ENCODE measurements around the gene PRICKLE2. TPM values are rescaled to one million over a fixed set of nuclear protein-coding genes. Genes with fewer than 3 reads are reported as not detected.

PRICKLE2 gene
- total RNA-seq, 1 experiment from 2014 or later: 5.6 TPM

DNA sequence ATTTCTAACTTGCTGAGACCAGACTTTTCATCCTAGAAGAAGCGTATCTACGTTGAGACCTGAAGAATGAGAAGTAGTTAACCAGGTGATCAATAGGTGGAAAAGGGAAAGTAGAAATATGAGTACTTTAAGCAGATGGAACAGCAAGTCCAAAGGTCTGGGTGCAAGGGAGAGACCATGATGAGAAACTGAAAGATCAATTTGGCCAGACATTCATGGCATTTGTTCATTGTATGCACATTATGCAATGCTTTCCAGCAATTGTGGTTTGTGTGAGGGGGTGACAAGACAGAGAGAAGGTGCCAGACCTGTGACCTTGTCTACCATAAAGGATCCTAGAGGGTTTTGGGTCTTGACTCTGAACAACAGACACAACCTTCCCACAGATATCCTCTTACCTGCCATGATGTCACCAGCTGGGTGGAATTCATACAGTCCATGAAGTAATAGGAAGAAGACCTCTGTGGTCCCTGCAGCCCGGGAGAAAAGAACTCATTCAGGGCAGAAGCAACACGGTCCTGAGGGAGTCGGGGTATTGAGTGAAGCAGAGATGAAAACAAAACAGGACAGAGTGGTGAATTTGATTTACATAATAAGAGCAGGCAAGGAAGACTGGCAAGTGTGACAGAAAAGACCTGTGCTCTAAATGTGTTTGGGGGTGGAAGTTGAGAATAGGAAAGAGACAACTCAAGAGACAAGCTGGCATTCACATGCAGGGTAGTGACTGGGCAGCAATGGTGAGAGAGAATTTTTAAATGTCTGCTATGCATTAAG, 138.6 kb downstream of the PRICKLE2 start (continued):
- TF ChIP-seq, protein P1, sequence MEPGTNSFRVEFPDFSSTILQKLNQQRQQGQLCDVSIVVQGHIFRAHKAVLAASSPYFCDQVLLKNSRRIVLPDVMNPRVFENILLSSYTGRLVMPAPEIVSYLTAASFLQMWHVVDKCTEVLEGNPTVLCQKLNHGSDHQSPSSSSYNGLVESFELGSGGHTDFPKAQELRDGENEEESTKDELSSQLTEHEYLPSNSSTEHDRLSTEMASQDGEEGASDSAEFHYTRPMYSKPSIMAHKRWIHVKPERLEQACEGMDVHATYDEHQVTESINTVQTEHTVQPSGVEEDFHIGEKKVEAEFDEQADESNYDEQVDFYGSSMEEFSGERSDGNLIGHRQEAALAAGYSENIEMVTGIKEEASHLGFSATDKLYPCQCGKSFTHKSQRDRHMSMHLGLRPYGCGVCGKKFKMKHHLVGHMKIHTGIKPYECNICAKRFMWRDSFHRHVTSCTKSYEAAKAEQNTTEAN (CRISPR knock-in tag; IDR thresholded peaks at IDR 0.05): no peak
- TF ChIP-seq IRF2 (CRISPR knock-in tag; IDR thresholded peaks at IDR 0.05; ENCODE audit: borderline replicate concordance, low read depth) (no peak), ZNF317 (CRISPR knock-in tag; IDR thresholded peaks at IDR 0.05; ENCODE audit: borderline replicate concordance, low read depth) (no peak), ZNF263 (CRISPR knock-in tag; IDR thresholded peaks at IDR 0.05; ENCODE audit: low read depth) (no peak), NFE2L1 (CRISPR knock-in tag; IDR thresholded peaks at IDR 0.05) (no peak), FOXP1 (CRISPR knock-in tag; IDR thresholded peaks at IDR 0.05; ENCODE audit: borderline replicate concordance) (no peak)
- TF ChIP-seq, protein P2, sequence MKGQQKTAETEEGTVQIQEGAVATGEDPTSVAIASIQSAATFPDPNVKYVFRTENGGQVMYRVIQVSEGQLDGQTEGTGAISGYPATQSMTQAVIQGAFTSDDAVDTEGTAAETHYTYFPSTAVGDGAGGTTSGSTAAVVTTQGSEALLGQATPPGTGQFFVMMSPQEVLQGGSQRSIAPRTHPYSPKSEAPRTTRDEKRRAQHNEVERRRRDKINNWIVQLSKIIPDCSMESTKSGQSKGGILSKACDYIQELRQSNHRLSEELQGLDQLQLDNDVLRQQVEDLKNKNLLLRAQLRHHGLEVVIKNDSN (CRISPR knock-in tag; IDR thresholded peaks at IDR 0.05): no peak
- TF ChIP-seq, protein P3, sequence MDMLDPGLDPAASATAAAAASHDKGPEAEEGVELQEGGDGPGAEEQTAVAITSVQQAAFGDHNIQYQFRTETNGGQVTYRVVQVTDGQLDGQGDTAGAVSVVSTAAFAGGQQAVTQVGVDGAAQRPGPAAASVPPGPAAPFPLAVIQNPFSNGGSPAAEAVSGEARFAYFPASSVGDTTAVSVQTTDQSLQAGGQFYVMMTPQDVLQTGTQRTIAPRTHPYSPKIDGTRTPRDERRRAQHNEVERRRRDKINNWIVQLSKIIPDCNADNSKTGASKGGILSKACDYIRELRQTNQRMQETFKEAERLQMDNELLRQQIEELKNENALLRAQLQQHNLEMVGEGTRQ (CRISPR knock-in tag; IDR thresholded peaks at IDR 0.05): no peak
- TF ChIP-seq, protein P4, sequence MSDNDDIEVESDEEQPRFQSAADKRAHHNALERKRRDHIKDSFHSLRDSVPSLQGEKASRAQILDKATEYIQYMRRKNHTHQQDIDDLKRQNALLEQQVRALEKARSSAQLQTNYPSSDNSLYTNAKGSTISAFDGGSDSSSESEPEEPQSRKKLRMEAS (CRISPR knock-in tag; IDR thresholded peaks at IDR 0.05): no peak

DNA sequence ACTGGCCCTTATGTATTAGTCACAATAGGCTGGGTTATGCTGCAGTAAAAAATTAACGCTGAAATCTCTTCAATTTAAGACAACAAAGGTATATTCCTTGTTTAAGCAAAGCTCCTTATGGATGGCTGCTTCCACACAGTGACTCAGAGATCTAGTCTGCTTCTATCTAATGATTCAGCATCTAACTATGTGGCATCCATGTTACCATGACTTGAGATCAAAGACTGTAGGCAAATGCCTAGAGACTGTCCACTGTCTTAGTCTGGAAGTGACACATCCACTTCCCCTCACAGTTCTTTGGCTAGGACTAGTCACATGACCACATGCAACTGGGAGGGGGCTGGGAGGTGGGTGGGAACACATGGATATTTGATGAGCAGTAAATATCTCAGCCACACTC, 140.6 kb downstream of the PRICKLE2 start:
- peaks cover 9% of the 10 kb centered on the region for H3K9me3 Mint-ChIP-seq
- ChIA-PET POLR2A (no interaction called here), CTCF (no interaction called here)
- TF ChIP-seq, protein P3 (CRISPR knock-in tag; IDR thresholded peaks at IDR 0.05): peak; percentile 61
- no peak for TF ChIP-seq GRHL2 (CRISPR knock-in tag; IDR thresholded peaks at IDR 0.05; ENCODE audit: insufficient replicate concordance, severe bottlenecking)
- TF ChIP-seq EMX1 (CRISPR knock-in tag; IDR thresholded peaks at IDR 0.05): no peak
- TF ChIP-seq NFATC4 (CRISPR knock-in tag; IDR thresholded peaks at IDR 0.05): no peak
- TF ChIP-seq, protein P1 (CRISPR knock-in tag; IDR thresholded peaks at IDR 0.05): no peak
- H3K4me1 Mint-ChIP-seq: peaks cover 40% of the 10 kb centered on the region
- no peaks in the 10 kb centered on the region for H3K36me3 Mint-ChIP-seq
- no peaks in the 10 kb centered on the region; the same call in 1 of the 2 replicates for H3K27me3 Mint-ChIP-seq (ENCODE audit: low read depth)
- H3K27ac Mint-ChIP-seq: no peak overlapping the region
- ATAC-seq: no peak
- no peak overlapping the region for H3K4me3 Mint-ChIP-seq
- DNase-seq (ENCODE audit: low spot score): no peak

DNA sequence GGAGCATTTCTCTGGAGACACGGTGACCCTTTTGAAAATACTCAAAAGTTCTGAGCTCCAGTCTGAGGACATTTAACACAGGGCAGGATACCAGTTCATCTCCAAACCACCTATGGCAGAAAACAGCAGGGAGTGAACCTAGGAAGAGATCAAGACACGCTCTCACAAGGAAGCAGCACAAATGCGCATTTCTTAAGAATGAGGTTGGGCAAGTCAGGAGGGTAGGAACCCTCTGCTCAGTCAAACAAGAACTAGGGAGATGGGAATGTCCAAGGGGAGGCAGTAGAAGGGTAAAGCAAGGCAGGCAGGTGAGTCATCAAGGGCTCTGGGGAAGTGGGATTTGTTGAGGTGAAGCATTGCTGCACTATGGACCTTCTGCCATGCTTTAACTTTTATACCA, 141.7 kb downstream of the PRICKLE2 start:
- 0 out of 2 replicates have a peak overlapping the region, but pooled peaks have one; percentile 13 for H3K27ac Mint-ChIP-seq
- CTCF ChIA-PET: interaction anchor here (0.8 kb wide), 1 partner anchor 53 kb away, joined by 3 read pairs; no protein-coding TSS in a partner anchor
- POLR2A ChIA-PET: no interaction called here
- H3K27me3 Mint-ChIP-seq (ENCODE audit: low read depth): no peaks in the 10 kb centered on the region; the same call in none of the 2 replicates
- TF ChIP-seq ETV6 (CRISPR knock-in tag; IDR thresholded peaks at IDR 0.05): peak; percentile 22; the same call in 1 of the 2 replicates
- TF ChIP-seq, protein P5, sequence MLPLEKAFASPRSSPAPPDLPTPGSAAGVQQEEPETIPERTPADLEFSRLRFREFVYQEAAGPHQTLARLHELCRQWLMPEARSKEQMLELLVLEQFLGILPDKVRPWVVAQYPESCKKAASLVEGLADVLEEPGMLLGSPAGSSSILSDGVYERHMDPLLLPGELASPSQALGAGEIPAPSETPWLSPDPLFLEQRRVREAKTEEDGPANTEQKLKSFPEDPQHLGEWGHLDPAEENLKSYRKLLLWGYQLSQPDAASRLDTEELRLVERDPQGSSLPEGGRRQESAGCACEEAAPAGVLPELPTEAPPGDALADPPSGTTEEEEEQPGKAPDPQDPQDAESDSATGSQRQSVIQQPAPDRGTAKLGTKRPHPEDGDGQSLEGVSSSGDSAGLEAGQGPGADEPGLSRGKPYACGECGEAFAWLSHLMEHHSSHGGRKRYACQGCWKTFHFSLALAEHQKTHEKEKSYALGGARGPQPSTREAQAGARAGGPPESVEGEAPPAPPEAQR (CRISPR knock-in tag; IDR thresholded peaks at IDR 0.05): 0 out of 2 replicates have a peak, but pooled peaks have one; percentile 5
- TF ChIP-seq, protein P6, sequence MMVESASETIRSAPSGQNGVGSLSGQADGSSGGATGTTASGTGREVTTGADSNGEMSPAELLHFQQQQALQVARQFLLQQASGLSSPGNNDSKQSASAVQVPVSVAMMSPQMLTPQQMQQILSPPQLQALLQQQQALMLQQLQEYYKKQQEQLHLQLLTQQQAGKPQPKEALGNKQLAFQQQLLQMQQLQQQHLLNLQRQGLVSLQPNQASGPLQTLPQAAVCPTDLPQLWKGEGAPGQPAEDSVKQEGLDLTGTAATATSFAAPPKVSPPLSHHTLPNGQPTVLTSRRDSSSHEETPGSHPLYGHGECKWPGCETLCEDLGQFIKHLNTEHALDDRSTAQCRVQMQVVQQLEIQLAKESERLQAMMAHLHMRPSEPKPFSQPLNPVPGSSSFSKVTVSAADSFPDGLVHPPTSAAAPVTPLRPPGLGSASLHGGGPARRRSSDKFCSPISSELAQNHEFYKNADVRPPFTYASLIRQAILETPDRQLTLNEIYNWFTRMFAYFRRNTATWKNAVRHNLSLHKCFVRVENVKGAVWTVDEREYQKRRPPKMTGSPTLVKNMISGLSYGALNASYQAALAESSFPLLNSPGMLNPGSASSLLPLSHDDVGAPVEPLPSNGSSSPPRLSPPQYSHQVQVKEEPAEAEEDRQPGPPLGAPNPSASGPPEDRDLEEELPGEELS (CRISPR knock-in tag; IDR thresholded peaks at IDR 0.05): peak; percentile 25; the same call in 1 of the 2 replicates
- TF ChIP-seq, protein P1 (CRISPR knock-in tag; IDR thresholded peaks at IDR 0.05): no peak
- 0 out of 2 replicates have a peak, but pooled peaks have one; percentile 10 for TF ChIP-seq ZNF423 (CRISPR knock-in tag; IDR thresholded peaks at IDR 0.05)
- peaks cover 9% of the 10 kb centered on the region for H3K9me3 Mint-ChIP-seq
- ATAC-seq: peak; percentile 69
- no peak for DNase-seq (ENCODE audit: low spot score)
- H3K36me3 Mint-ChIP-seq: no peaks in the 10 kb centered on the region
- H3K4me1 Mint-ChIP-seq: peaks cover 32% of the 10 kb centered on the region
- no peak overlapping the region for H3K4me3 Mint-ChIP-seq
